Uterus (tissue), 2 donors: ENCODE measurements around the gene IDH3B.

ENCODE experiments used
- CTCF ChIP-seq, 4 experiments: fragments of 200-600 bp in 2 of 4; fragments of 450-650 bp in 2 of 4; sonication (generic) in 2 of 4; IDR thresholded peaks; one replicate each; pipeline ENCODE4 v1.5.1; 2016 to 2019; ENCODE audit warnings: antibody characterized with exemption in 4 of 4, mild to moderate bottlenecking in 2 of 4, moderate library complexity in 1 of 4
- POLR2A ChIP-seq, 2 donors: fragments of 450-650 bp; IDR thresholded peaks; one replicate each; pipeline ENCODE4 v1.6.1; 2016; ENCODE audit warnings: antibody characterized with exemption in 2 of 2, mild to moderate bottlenecking in 1 of 2, moderate library complexity in 1 of 2

- TF ChIP-seq CTCF (IDR thresholded peaks at IDR 0.05) = no peak
- no peak for TF ChIP-seq POLR2A (IDR thresholded peaks at IDR 0.05)
These were observed 9.4 kb upstream of the IDH3B start for GRCh38 chr20:2673453-2673852.
